B cell (primary cell): ENCODE data around the gene CBX1. TPM values are rescaled to one million over a fixed set of nuclear protein-coding genes. Genes with fewer than 3 reads are reported as not detected.

Experiments used
- ATAC-seq: fragments of 200-7000 bp; cut with Tn5 transposase; one replicate; pipeline ENCODE4 v1.10.0; 2021; ENCODE audit warnings: low read depth, mild to moderate bottlenecking, moderate number of reproducible peaks, moderate library complexity
- CTCF ChIA-PET: fragments of 350-600 bp; sonication (Branson Sonifier 250); formaldehyde crosslinking; loops from one replicate; lab custom pipeline; 2021; ENCODE audit warnings: antibody characterized with exemption, inconsistent platforms; lab: Charles Lee
- POLR2A ChIA-PET: fragments of 350-600 bp; sonication (Branson Sonifier 250); formaldehyde crosslinking; loops from one replicate; lab custom pipeline; 2021; ENCODE audit warnings: antibody characterized with exemption; lab: Charles Lee
- DNase-seq: peaks from one replicate; pipeline ENCODE4 v3.0.0; 2013
- H2AFZ ChIP-seq: 2 replicates; pipeline ENCODE4 v1.6.1; 2012; ENCODE audit warnings: mild to moderate bottlenecking, low read depth, low read length; ENCODE audit not compliant: insufficient read depth, poor library complexity, severe bottlenecking
- H3K27ac ChIP-seq, 2 donors: 1 replicate in 1 of 2; 2 replicates in 1 of 2; pipeline ENCODE4 v1.5.1; 2012 to 2013; ENCODE audit warnings: low read length in 2 of 2, mild to moderate bottlenecking in 2 of 2, moderate library complexity in 1 of 2
- H3K27me3 ChIP-seq, 4 experiments: fragments of 200-600 bp in 1 of 4; sonication (generic) in 1 of 4; replicated peaks in 1 of 4; 1 replicate in 2 of 4; 2 replicates in 2 of 4; pipeline versions ENCODE4 v1.6.1 to v1.7.0; 2013 to 2016; ENCODE audit warnings: low read length in 3 of 4, mild to moderate bottlenecking in 2 of 4, mixed read lengths in 1 of 4, moderate library complexity in 1 of 4; ENCODE audit not compliant: insufficient read depth in 4 of 4, control insufficient read depth in 3 of 4; ENCODE audit errors: control extremely low read depth in 1 of 4
- H3K36me3 ChIP-seq, 2 experiments: replicated peaks in 1 of 2; 1 replicate in 1 of 2; 2 replicates in 1 of 2; pipeline versions ENCODE4 v1.6.1 to v1.7.1; 2013; ENCODE audit warnings: low read length in 1 of 2; ENCODE audit not compliant: insufficient read depth in 2 of 2, control insufficient read depth in 1 of 2; ENCODE audit errors: control extremely low read depth in 1 of 2, extremely low read depth in 1 of 2
- H3K4me1 ChIP-seq, 2 donors: fragments of 200-600 bp in 1 of 2; sonication (generic) in 1 of 2; 1 replicate in 1 of 2; 2 replicates in 1 of 2; pipeline versions ENCODE4 v1.5.1 to v1.6.1; 2013 to 2017; ENCODE audit warnings: low read length in 2 of 2; ENCODE audit not compliant: control insufficient read depth in 2 of 2, insufficient read depth in 2 of 2
- H3K4me2 ChIP-seq: replicated peaks from 2 replicates; pipeline ENCODE3; 2012; ENCODE audit warnings: mild to moderate bottlenecking, low read depth, low read length; ENCODE audit not compliant: poor library complexity, severe bottlenecking
- H3K4me3 ChIP-seq, 5 experiments: fragments of 200-600 bp in 1 of 5; sonication (generic) in 1 of 5; 1 replicate in 3 of 5; 2 replicates in 2 of 5; pipeline versions ENCODE4 v1.5.1 to v1.7.0; 2011 to 2016; ENCODE audit warnings: low read length in 4 of 5, mild to moderate bottlenecking in 4 of 5, low read depth in 2 of 5, control low read depth in 1 of 5, moderate library complexity in 1 of 5; ENCODE audit not compliant: insufficient read depth in 1 of 5; ENCODE audit errors: control extremely low read depth in 1 of 5, extremely low read depth in 1 of 5
- H3K79me2 ChIP-seq: fragments of 200-600 bp; sonication (generic); one replicate; pipeline ENCODE4 v1.6.0; 2016; ENCODE audit warnings: low read length; ENCODE audit not compliant: control insufficient read depth, insufficient read depth
- H3K9ac ChIP-seq: fragments of 200-600 bp; sonication (generic); 2 replicates; pipeline ENCODE4 v1.6.1; 2017; ENCODE audit warnings: mild to moderate bottlenecking, low read length, moderate library complexity
- H3K9me3 ChIP-seq, 3 donors: one replicate each; pipeline versions ENCODE4 v1.6.1 to v1.7.1; 2013; ENCODE audit warnings: low read length in 2 of 3; ENCODE audit not compliant: control insufficient read depth in 2 of 3, insufficient read depth in 1 of 3; ENCODE audit errors: control extremely low read depth in 1 of 3
- H4K20me1 ChIP-seq: 2 replicates; pipeline ENCODE4 v1.6.0; 2012; ENCODE audit warnings: mild to moderate bottlenecking, low read length; ENCODE audit not compliant: insufficient read depth, control insufficient read depth, poor library complexity, severe bottlenecking
- H3K27ac Mint-ChIP-seq: one replicate; pipeline ENCODE4 v1.8.0; 2021; ENCODE audit warnings: mixed read lengths
- H3K27me3 Mint-ChIP-seq: one replicate; pipeline ENCODE4 v1.8.0; 2021; ENCODE audit warnings: mixed read lengths
- H3K4me1 Mint-ChIP-seq: one replicate; pipeline ENCODE4 v1.8.0; 2021; ENCODE audit warnings: mixed read lengths
- H3K4me3 Mint-ChIP-seq: one replicate; pipeline ENCODE4 v1.8.0; 2021; ENCODE audit warnings: mixed read lengths
- H3K9me3 Mint-ChIP-seq: one replicate; pipeline ENCODE4 v1.8.0; 2022; ENCODE audit warnings: mixed read lengths; ENCODE audit not compliant: insufficient read depth
- EZH2 ChIP-seq: IDR thresholded peaks from 2 replicates; pipeline ENCODE4 v1.6.1; 2012; ENCODE audit warnings: borderline replicate concordance, low read depth, mild to moderate bottlenecking, moderate library complexity, low read length; ENCODE audit not compliant: insufficient read depth, poor library complexity, severe bottlenecking
- WGBS: methylation state at CpG from one replicate; pipeline ENCODE4 v1.1.5; 2013; ENCODE audit warnings: missing lambda C conversion rate; ENCODE audit not compliant: insufficient coverage; 5-methylcytosine and 5-hydroxymethylcytosine counted together
- intact Hi-C: fragments of 100-400 bp; cut with micrococcal nuclease; formaldehyde crosslinking; loops from one replicate; pipeline ENCODE4 v1.10.0; 2022
- polyA plus RNA-seq: library from polyadenylated mRNA; depleted of rRNA; stranded (reverse); fragments of >200 nt; gene quantifications from 2 replicates; pipeline ENCODE4 v1.2.3, GENCODE V29; 2012
- total RNA-seq, 2 donors: library from RNA; stranded (reverse); fragments of 120-200 nt in 1 of 2; gene quantifications; 1 replicate in 1 of 2; 2 replicates in 1 of 2; pipeline versions ENCODE4 v1.2.3 to v1.2.4, GENCODE V29; 2013 to 2022
- TF ChIP-seq, protein P1 (sequence below): fragments of 200-600 bp; IDR thresholded peaks from one replicate; pipeline ENCODE4 v1.8.0; 2022; ENCODE audit warnings: antibody characterized with exemption, mild to moderate bottlenecking

Gene CBX1
- total and polyA plus RNA-seq, 2 donors (not counting 1 experiment from before 2014, with no cell fraction given): 9.4 to 33.1 TPM

DNA sequence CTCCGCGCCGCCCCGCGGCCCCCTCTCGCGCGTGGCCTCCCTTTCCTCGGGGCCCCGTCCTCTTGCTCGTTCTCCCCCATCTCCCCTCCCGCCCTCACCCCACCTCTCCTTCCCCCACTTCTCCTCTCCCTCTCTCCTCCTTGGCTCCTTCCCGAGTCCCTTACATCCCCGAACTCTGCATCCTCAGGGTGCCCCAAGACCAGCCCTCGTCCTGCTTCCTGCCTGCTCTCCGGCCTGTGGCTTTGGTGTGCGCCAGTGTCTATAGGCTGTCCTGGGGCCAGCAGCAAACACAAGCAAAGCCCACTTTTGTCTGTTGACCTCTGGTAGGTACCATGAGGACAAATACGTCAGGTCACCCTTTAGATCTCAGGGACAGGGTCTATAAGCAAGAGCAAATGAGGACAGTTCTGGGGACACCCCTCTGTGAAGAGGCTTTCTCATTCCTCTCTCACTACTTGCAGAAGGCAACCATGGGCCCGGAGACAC, 63.4 kb downstream of the CBX1 start:
- DNase-seq (no peak), ATAC-seq (no peak)
- ChIA-PET CTCF (interaction anchor here (1.2 to 1.9 kb wide), 3 partner anchors 9 to 12 kb away, joined by 3 to 7 read pairs (median 5); no protein-coding TSS in a partner anchor), POLR2A (no interaction called here)
- Histone ChIP-seq H4K20me1 (no peaks in the 10 kb centered on the region), H3K27ac (no peak overlapping the region), H2AFZ (peak overlapping the region; percentile 76), H3K79me2 (no peaks in the 10 kb centered on the region), H3K9me3 (no peaks in the 10 kb centered on the region), H3K9ac (peak overlapping the region; percentile 20), H3K4me3 (peak overlapping the region in 3 of 5 experiments; percentile 8 to 38 (median 25)), H3K27me3 (peaks cover 0 to 33% (median 8%) of the 10 kb centered on the region in 4 experiments), H3K36me3 (no peaks in the 10 kb centered on the region), H3K4me1 (peaks cover 15% of the 10 kb centered on the region in 2 donors), H3K4me2 (peak overlapping the region; percentile 98)
- H3K9me3 Mint-ChIP-seq: no peaks in the 10 kb centered on the region
- peak overlapping the region; percentile 10 for H3K27ac Mint-ChIP-seq
- H3K27me3 Mint-ChIP-seq: peaks cover 17% of the 10 kb centered on the region
- no peak for TF ChIP-seq EZH2
- TF ChIP-seq, protein P1, sequence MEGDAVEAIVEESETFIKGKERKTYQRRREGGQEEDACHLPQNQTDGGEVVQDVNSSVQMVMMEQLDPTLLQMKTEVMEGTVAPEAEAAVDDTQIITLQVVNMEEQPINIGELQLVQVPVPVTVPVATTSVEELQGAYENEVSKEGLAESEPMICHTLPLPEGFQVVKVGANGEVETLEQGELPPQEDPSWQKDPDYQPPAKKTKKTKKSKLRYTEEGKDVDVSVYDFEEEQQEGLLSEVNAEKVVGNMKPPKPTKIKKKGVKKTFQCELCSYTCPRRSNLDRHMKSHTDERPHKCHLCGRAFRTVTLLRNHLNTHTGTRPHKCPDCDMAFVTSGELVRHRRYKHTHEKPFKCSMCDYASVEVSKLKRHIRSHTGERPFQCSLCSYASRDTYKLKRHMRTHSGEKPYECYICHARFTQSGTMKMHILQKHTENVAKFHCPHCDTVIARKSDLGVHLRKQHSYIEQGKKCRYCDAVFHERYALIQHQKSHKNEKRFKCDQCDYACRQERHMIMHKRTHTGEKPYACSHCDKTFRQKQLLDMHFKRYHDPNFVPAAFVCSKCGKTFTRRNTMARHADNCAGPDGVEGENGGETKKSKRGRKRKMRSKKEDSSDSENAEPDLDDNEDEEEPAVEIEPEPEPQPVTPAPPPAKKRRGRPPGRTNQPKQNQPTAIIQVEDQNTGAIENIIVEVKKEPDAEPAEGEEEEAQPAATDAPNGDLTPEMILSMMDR: no peak
- intact Hi-C loops: loop anchor here (1.0 kb wide), 3 partner anchors 9 to 36 kb away; no protein-coding TSS in a partner anchor
- 8% methylated on average over 11 of the region's 19 CpGs for WGBS
- H3K4me1 Mint-ChIP-seq: peaks cover 15% of the 10 kb centered on the region
- H3K4me3 Mint-ChIP-seq: peak overlapping the region; percentile 85
